GM23338 (cell line): ENCODE results near the gene NIPAL4. TPM values are rescaled to one million over a fixed set of nuclear protein-coding genes. Genes with fewer than 3 reads are reported as not detected.

Experiments
- ATAC-seq: fragments of 200-7000 bp; cut with Tn5 transposase; 3 replicates; pipeline ENCODE4 v1.9.1; 2020
- DNase-seq: peaks from one replicate; pipeline ENCODE4 v3.0.0-alpha.2; 2015; ENCODE audit warnings: low spot score
- H2AFZ ChIP-seq: fragments of 200-600 bp; sonication (generic); 2 replicates; pipeline ENCODE4 v1.8.0; 2016; ENCODE audit warnings: antibody characterized with exemption, mild to moderate bottlenecking, moderate library complexity
- H3F3A ChIP-seq: fragments of 200-600 bp; sonication (generic); replicated peaks from 2 replicates; pipeline ENCODE4 v1.8.0; 2017; ENCODE audit warnings: antibody characterized with exemption, mixed run types, low read depth
- H3K27ac ChIP-seq: fragments of 200-600 bp; sonication (generic); 2 replicates; pipeline ENCODE4 v1.6.1; 2016; ENCODE audit warnings: low read depth
- H3K27me3 ChIP-seq: fragments of 200-600 bp; sonication (generic); 2 replicates; pipeline ENCODE4 v1.8.0; 2016; ENCODE audit warnings: mild to moderate bottlenecking, mixed run types, moderate library complexity; ENCODE audit not compliant: insufficient read depth
- H3K36me3 ChIP-seq: fragments of 200-600 bp; sonication (generic); 2 replicates; pipeline ENCODE4 v1.8.0; 2016; ENCODE audit warnings: mild to moderate bottlenecking; ENCODE audit not compliant: insufficient read depth
- H3K4me1 ChIP-seq: fragments of 200-600 bp; sonication (generic); 2 replicates; pipeline ENCODE4 v1.8.0; 2016; ENCODE audit warnings: mild to moderate bottlenecking, moderate library complexity; ENCODE audit not compliant: insufficient read depth
- H3K4me2 ChIP-seq: fragments of 200-600 bp; sonication (generic); 2 replicates; pipeline ENCODE4 v1.7.1; 2017; ENCODE audit warnings: mixed run types
- H3K4me3 ChIP-seq: fragments of 200-600 bp; sonication (generic); 2 replicates; pipeline ENCODE4 v1.6.1; 2016; ENCODE audit warnings: mixed run types
- H3K79me2 ChIP-seq: fragments of 200-600 bp; sonication (generic); replicated peaks from 2 replicates; pipeline ENCODE4 v1.8.0; 2017; ENCODE audit warnings: mild to moderate bottlenecking; ENCODE audit not compliant: insufficient read depth
- H3K9me2 ChIP-seq: fragments of 200-600 bp; sonication (generic); 2 replicates; pipeline ENCODE4 v1.8.0; 2017; ENCODE audit not compliant: insufficient read depth
- H4K20me1 ChIP-seq: fragments of 200-600 bp; sonication (generic); replicated peaks from 2 replicates; pipeline ENCODE4 v1.8.0; 2017; ENCODE audit warnings: mild to moderate bottlenecking; ENCODE audit not compliant: insufficient read depth
- H3K27ac Mint-ChIP-seq: 2 replicates; pipeline ENCODE4 v1.8.0; 2020; ENCODE audit warnings: inconsistent platforms, mild to moderate bottlenecking, moderate library complexity, mixed read lengths
- H3K27me3 Mint-ChIP-seq: 3 replicates; pipeline ENCODE4 v1.8.0; 2022; ENCODE audit warnings: low read depth, mild to moderate bottlenecking, moderate library complexity, mixed read lengths, inconsistent platforms; ENCODE audit not compliant: insufficient read depth, poor library complexity
- H3K36me3 Mint-ChIP-seq: 3 replicates; pipeline ENCODE4 v1.8.0; 2021; ENCODE audit warnings: low read depth, mild to moderate bottlenecking, inconsistent platforms, moderate library complexity, mixed read lengths
- H3K4me1 Mint-ChIP-seq: 3 replicates; pipeline ENCODE4 v1.8.0; 2020; ENCODE audit warnings: mild to moderate bottlenecking, inconsistent platforms, mixed read lengths
- H3K4me3 Mint-ChIP-seq: 3 replicates; pipeline ENCODE4 v1.8.0; 2021; ENCODE audit warnings: moderate library complexity, mild to moderate bottlenecking, inconsistent platforms, mixed read lengths
- H3K9me3 Mint-ChIP-seq: 3 replicates; pipeline ENCODE4 v1.8.0; 2020; ENCODE audit warnings: moderate library complexity, mild to moderate bottlenecking, inconsistent platforms, mixed read lengths
- CREB1 ChIP-seq: fragments of 250-450 bp; sonication (Bioruptor Pico); IDR thresholded peaks from 2 replicates; pipeline ENCODE4 v1.5.0; 2020; ENCODE audit warnings: low read depth, mild to moderate bottlenecking, moderate library complexity
- EZH2 ChIP-seq: fragments of 200-600 bp; sonication (generic); IDR thresholded peaks from one replicate; pipeline ENCODE4 v1.8.0; 2017; ENCODE audit warnings: antibody characterized with exemption, mild to moderate bottlenecking, low read depth; ENCODE audit not compliant: unreplicated experiment
- EZH2phosphoT487 ChIP-seq: fragments of 200-600 bp; sonication (generic); IDR thresholded peaks from one replicate; pipeline ENCODE4 v1.8.1; 2018; ENCODE audit warnings: antibody characterized with exemption; ENCODE audit not compliant: unreplicated experiment
- NANOG ChIP-seq: IDR thresholded peaks from 2 replicates; pipeline ENCODE4 v1.6.1; 2016; ENCODE audit warnings: antibody characterized with exemption, borderline replicate concordance
- POLR2AphosphoS5 ChIP-seq: IDR thresholded peaks from 2 replicates; pipeline ENCODE4 v1.6.1; 2016; ENCODE audit warnings: antibody characterized with exemption, low read depth
- STAT1 ChIP-seq: IDR thresholded peaks from one replicate; pipeline ENCODE4 v1.6.1; 2016; ENCODE audit warnings: antibody characterized with exemption; ENCODE audit not compliant: unreplicated experiment
- ZNF114 ChIP-seq: fragments of 250-450 bp; sonication (Bioruptor Pico); IDR thresholded peaks from 2 replicates; pipeline ENCODE4 v1.5.0; 2020; ENCODE audit warnings: mild to moderate bottlenecking, moderate library complexity
- ZNF331 ChIP-seq: fragments of 250-450 bp; sonication (Bioruptor Pico); IDR thresholded peaks from 2 replicates; pipeline ENCODE4 v1.5.0; 2020; ENCODE audit warnings: low read depth, mild to moderate bottlenecking, moderate library complexity
- polyA plus RNA-seq: library from polyadenylated mRNA; unstranded; fragments of >200 nt; fragmentation: Nextera tagmentation; extraction: Ambion mirVana; gene quantifications from 2 replicates; pipeline ENCODE4 v1.2.1, GENCODE V29; 2016
- total RNA-seq: library from RNA; depleted of rRNA; stranded (reverse); fragments of >200 nt; shearing (Covaris generic); gene quantifications from 2 replicates; pipeline ENCODE4 v1.2.3, GENCODE V29; 2014
- TF ChIP-seq, protein P1 (sequence below): IDR thresholded peaks from 2 replicates; pipeline ENCODE4 v1.6.1; 2016; ENCODE audit warnings: antibody characterized with exemption

Gene NIPAL4
- total and polyA plus RNA-seq, 2 experiments from 2014 or later: 0.21 TPM; not detected in 1

DNA sequence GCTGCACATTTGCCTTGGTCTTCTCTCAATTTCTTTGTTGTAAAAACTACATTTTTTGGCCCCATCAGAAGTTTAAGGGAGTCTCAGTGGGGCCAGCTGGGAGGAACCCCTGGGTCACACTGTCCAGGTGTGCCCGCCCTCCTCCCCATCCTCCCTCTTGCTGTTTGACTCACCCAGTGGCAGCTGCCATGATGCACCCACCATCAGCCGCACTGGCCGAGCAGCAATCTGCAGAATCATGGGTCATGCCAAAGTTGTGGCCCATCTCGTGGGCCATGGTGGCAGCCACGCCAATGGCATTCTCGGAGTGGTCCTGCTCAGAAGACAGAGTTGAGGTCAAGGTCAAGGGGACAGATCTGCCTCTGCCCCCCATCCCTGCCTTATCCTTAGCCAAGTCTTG, 45.5 kb downstream of the NIPAL4 start:
- Histone ChIP-seq H3K36me3 (no peaks in the 10 kb centered on the region; the same call in 1 of the 2 replicates), H2AFZ (no peak overlapping the region), H3K79me2 (no peaks in the 10 kb centered on the region), H3K4me3 (no peak overlapping the region), H3K27ac (no peak overlapping the region), H3K9me2 (no peaks in the 10 kb centered on the region), H4K20me1 (no peaks in the 10 kb centered on the region), H3F3A (no peaks in the 10 kb centered on the region), H3K4me2 (no peak overlapping the region), H3K27me3 (no peaks in the 10 kb centered on the region), H3K4me1 (no peaks in the 10 kb centered on the region)
- no peaks in the 10 kb centered on the region for H3K9me3 Mint-ChIP-seq
- no peak for DNase-seq
- H3K27ac Mint-ChIP-seq: no peak overlapping the region
- H3K36me3 Mint-ChIP-seq: no peaks in the 10 kb centered on the region
- no peak for ATAC-seq
- peaks cover 2% of the 10 kb centered on the region for H3K27me3 Mint-ChIP-seq
- TF ChIP-seq, protein P1, sequence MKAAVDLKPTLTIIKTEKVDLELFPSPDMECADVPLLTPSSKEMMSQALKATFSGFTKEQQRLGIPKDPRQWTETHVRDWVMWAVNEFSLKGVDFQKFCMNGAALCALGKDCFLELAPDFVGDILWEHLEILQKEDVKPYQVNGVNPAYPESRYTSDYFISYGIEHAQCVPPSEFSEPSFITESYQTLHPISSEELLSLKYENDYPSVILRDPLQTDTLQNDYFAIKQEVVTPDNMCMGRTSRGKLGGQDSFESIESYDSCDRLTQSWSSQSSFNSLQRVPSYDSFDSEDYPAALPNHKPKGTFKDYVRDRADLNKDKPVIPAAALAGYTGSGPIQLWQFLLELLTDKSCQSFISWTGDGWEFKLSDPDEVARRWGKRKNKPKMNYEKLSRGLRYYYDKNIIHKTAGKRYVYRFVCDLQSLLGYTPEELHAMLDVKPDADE: no peak
- no peak for TF ChIP-seq EZH2phosphoT487
- no peak overlapping the region for H3K4me3 Mint-ChIP-seq
- no peaks in the 10 kb centered on the region for H3K4me1 Mint-ChIP-seq

- no peaks in the 10 kb centered on the region for H3K36me3 Mint-ChIP-seq
- TF ChIP-seq, protein P1: no peak
- TF ChIP-seq POLR2AphosphoS5 (no peak), ZNF114 (CRISPR knock-in tag) (no peak), CREB1 (CRISPR knock-in tag) (no peak), EZH2 (no peak), STAT1 (no peak), NANOG (no peak), ZNF331 (no peak), EZH2phosphoT487 (no peak)
- H3K27ac ChIP-seq: no peak overlapping the region
- H3K9me3 Mint-ChIP-seq: no peaks in the 10 kb centered on the region
- no peaks in the 10 kb centered on the region for H3K4me1 ChIP-seq
- H3K4me2 ChIP-seq: no peak overlapping the region
- no peaks in the 10 kb centered on the region for H3K79me2 ChIP-seq
- ATAC-seq (no peak), DNase-seq (no peak)
- no peak overlapping the region for H3K4me3 ChIP-seq
- H3K27me3 Mint-ChIP-seq: peaks cover 2% of the 10 kb centered on the region
- no peaks in the 10 kb centered on the region for H3F3A ChIP-seq
- H4K20me1 ChIP-seq: no peaks in the 10 kb centered on the region
- H2AFZ ChIP-seq: no peak overlapping the region
- H3K4me1 Mint-ChIP-seq: no peaks in the 10 kb centered on the region
- no peak overlapping the region for H3K27ac Mint-ChIP-seq
- no peaks in the 10 kb centered on the region; the same call in 1 of the 2 replicates for H3K36me3 ChIP-seq
- H3K27me3 ChIP-seq: no peaks in the 10 kb centered on the region
- no peak overlapping the region for H3K4me3 Mint-ChIP-seq
- no peaks in the 10 kb centered on the region for H3K9me2 ChIP-seq
These were observed 46.1 kb downstream of the NIPAL4 start for GRCh38 chr5:157506066-157506590.
